H54 (cell line): Measurements from ENCODE around the gene TRPV2.

Source experiments
- DNase-seq: peaks from one replicate; pipeline ENCODE4 v3.0.0; 2011; ENCODE audit warnings: low spot score, mixed read lengths; ENCODE audit not compliant: insufficient read length
- FAIRE-seq: peaks from 3 replicates; lab custom pipeline; 2011; peaks lifted over from hg19 to GRCh38; lab: Jason Lieb, UNC
- POLR2A ChIP-seq: IDR thresholded peaks from 2 replicates; pipeline ENCODE4 v1.6.1; 2011; ENCODE audit warnings: low read depth, mild to moderate bottlenecking, low read length

Gene TRPV2

DNA sequence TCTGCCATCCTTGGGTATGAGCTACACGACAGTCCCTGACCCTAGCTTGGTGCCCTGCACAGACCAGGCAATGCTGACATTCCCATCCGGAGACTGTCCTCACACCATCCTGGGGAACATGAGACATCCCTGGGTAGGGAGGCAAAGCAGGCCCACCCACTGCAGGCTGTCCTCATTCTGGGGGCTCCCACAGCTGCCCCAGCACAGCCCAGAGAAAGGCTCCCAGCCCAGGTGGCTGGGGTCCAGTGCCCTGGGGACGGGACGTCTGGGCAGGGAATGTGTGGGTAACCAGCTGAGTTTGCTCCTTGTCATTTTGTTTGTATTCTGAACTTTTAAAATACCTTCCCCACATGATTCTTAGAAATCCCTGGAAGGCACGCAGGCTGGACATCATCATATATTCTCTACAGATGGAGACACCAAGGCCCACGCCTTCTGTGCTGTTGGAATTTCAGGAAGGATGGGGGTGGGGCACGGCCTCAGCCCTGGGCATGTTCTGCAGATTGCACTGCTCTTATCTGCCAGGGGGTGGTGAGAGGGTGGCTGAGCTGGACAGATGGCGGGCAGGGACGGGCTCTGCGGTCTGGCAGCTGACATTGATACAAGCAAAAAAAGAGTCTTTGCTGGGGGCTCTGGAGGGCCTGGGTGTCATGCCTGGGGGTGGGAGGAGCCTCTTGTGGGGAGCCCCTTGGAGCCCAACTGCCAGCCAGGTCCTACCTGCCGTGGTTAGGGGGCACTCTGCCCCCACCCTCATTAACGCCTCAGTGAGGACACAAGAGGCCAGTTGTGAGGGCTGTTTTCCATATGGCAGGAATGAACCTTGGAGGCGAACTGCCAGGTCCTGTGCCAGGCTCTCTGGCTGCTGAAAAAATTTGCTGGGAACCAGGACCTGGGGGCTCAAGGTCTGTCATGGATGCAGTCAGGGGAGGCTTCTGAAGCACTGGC is 48.3 kb downstream of the TRPV2 start:
- FAIRE-seq: no peak
- DNase-seq: no peak
- TF ChIP-seq POLR2A: no peak

DNA sequence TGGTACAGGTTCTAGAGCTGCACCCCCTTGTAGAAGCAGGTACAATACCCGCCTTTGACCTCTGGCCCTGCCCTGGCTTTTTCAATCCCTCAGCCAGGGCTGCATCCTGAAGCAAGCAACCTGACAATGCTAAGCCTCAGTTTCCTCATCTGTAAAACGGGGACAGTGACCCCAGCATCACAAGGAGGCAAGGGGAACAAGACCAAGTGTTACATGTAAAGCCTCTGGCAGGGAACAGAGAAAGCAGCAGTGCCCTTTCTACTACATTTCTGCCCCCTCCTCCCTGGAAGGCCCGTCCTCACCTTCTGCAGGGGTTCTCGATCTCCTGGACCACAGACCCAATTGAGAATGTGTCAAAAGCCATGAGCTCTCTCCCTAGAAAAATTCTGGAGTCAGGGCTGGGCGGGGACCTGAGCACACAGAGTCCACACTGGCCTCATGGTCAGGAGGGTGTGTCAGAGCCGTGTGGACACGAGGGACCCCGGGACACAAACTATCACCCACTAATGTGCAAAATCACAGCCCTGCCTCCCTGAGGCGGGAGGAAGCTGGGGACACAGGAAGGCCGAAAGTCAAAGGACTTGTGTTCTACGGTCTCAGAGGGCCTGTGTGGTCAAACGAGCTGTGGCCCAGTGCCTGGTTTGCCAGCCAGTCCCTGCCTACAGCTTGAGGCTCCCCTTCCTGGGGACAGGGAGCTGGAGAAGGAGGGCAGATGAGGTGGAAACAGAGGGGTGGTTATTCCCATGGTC is 49.1 kb downstream of the TRPV2 start:
- FAIRE-seq (no peak), DNase-seq (no peak)
- no peak for TF ChIP-seq POLR2A

DNA sequence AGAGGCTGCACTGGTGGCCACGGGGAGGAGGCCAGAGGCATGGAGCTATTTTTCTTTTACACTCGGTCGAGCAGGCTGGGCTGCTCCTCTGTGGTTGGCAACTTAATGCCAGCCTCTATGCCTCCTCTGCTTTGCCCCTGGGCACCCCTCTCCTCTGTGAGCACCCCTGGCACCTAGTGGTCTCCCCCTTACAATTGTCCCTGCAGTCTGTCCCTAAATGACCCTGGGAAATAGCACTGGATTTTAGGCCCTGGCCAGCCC is 49.6 kb downstream of the TRPV2 start:
- TF ChIP-seq POLR2A: no peak
- DNase-seq (no peak), FAIRE-seq (no peak)

DNA sequence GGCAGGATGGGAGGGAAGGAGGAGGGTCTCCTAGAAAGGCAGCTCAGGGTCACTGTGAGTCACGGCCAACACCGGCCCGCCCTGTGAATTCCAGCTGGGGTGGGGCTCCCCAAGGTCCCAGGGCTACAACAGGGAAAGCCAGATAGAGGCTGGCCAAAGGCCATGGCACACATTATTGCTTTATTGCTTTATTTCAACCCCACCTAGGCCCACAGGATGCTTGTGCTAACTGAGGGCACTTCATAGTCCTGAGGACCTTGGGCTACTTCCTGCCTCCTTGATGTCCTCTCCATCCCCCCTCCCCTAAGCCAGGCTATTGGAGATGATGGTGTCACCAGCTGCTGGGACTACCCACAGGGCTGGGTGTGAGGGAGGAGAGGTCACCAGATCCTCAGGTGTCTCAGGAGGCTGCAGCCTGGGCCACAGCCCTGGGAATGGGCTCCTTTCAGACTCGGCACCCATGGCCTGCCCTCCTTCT is 50.5 kb downstream of the TRPV2 start:
- TF ChIP-seq POLR2A: no peak
- no peak for FAIRE-seq
- no peak for DNase-seq

DNA sequence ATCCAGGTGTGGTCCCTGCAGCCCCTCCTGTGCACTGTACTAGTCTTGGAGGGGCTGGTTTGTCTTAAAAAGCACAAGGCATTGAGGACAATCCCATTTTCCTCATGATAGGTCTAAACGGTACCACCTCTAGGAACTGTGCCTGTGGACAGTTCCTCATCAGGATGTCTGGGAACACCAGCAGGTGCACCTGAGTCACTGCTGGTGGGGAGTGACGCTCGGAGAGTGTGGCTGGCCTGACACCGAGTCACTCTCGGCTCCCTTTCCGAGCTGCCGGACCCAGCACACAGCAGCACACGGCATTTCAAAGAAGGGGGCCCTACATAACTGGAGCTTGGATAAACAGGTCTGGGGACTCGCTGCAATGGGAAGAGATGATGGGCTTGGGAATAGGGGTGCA is 51.0 kb downstream of the TRPV2 start:
- TF ChIP-seq POLR2A: no peak
- FAIRE-seq (no peak), DNase-seq (no peak)

DNA sequence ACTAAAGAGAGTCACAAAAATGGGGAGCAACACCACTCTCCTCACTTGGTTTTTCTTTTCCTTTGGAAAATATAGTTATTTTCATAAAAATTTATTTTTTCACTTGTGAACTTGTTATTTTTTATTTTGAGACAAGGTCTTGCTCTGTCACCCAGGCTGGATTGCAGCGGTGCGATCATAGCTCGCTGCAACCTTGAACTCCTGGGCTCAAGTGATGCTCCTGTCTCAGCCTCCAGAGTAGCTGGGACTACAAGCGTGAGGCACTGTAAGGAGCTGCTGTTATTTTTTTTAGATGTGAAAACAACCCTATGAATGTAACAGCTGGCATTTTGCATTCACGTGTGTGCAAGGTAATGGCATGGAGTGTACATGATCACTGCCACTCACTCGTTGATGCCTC is 51.7 kb downstream of the TRPV2 start:
- DNase-seq (no peak), FAIRE-seq (no peak)
- no peak for TF ChIP-seq POLR2A

DNA sequence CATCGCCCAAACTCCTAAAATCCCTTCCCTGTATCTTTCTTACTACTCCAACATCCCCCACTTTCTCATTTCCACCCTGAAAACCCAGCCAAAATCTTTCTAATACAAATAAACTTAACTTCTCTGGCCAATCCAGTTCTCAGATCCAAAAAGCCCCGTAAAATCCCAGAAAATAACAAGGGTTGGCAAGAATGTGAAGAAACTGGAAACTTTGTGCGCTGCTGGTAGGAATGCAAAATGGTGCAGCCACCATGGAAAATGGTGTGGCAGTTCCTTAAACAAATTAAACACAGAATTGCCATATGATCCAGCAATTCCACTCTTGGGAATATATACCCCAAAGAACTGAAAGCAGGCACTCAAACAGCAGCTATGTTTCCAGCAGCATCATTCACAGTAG is 52.5 kb downstream of the TRPV2 start:
- no peak for TF ChIP-seq POLR2A
- no peak for DNase-seq
- no peak for FAIRE-seq

DNA sequence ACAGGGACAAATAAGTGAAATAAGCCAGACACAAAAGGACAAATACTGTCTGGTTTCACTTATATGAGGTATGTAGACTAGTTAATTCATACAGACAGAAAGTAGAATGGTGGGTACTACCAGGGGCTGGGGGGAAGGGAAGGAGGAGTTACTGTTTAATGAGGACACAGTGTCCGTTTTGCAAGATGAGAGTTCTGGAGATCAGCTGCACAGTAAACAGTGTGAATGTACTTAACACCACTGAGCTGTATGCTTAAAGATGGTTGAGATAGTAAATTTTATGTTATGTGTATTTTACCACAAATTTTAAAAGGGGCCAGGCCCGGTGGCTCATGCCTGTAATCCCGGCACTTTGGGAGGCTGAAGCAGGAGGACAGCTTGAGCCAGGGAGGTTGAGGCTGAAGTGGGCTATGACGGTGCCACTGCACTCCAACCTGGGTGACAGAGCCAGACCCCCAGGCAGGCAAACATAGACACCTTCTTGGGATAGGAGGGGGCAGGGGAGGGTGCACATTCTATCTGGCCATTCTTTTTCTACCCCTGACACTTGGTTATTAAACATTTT is 53.1 kb downstream of the TRPV2 start:
- no peak for DNase-seq
- no peak for FAIRE-seq
- TF ChIP-seq POLR2A: no peak

DNA sequence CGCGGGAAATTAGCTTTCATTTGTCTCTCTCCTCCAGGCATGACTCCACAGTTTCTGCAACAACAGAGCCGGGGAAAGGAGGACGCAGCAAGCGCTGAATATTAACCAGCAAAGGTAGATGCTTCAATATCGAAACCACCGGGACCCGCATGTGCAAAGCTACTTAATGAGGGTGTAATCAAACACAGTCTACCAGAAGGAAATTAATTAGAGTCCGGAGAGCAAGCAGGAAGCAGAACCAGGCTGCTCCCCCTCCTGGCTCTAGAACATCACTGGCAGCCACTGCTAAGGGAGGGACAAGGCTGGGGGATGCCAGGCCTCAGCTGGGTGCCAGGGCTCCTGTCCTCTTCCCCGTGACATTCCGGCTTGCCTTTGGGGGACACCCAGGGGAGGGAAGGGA is 54.9 kb downstream of the TRPV2 start:
- DNase-seq (no peak), FAIRE-seq (no peak)
- TF ChIP-seq POLR2A: no peak

DNA sequence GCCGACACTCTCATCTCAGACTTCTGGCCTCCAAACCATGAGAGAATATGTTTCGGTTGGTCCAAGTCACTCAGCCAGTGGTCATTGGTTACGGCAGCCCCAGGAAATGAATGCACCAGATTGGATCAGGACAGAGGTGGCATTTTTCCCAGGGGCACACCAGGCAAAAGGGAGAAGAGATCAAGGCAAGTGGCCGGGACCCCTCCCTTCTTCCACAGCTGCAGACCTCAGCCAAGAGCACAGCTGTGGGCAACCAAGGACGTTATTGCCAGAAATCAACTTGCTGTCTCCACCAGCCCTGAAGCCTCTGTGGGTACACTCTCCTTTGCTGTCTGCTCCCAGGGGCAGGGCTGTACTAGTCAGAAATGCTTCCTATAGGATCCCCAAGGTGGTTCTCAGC is 55.9 kb downstream of the TRPV2 start:
- FAIRE-seq (no peak), DNase-seq (no peak)
- TF ChIP-seq POLR2A: no peak

DNA sequence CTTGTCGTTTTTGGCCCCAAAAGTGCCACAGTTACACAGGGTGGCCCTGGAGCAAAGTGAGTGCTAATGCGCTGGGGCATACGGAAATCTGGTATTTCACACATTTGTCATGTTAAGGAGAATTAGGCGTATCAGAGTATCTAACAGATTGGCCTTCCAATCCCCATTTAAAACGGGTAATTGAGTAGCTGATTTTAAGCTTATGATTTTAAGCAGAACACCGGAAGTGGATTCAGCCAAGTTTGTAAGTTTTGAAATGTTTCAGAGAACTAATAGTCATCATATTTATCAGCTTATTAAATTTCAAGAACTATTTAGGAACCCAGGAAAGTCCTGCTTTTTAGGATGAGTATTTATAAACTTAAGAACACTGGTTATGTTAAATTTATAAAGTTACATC is 57.2 kb downstream of the TRPV2 start:
- FAIRE-seq (no peak), DNase-seq (no peak)
- no peak for TF ChIP-seq POLR2A

DNA sequence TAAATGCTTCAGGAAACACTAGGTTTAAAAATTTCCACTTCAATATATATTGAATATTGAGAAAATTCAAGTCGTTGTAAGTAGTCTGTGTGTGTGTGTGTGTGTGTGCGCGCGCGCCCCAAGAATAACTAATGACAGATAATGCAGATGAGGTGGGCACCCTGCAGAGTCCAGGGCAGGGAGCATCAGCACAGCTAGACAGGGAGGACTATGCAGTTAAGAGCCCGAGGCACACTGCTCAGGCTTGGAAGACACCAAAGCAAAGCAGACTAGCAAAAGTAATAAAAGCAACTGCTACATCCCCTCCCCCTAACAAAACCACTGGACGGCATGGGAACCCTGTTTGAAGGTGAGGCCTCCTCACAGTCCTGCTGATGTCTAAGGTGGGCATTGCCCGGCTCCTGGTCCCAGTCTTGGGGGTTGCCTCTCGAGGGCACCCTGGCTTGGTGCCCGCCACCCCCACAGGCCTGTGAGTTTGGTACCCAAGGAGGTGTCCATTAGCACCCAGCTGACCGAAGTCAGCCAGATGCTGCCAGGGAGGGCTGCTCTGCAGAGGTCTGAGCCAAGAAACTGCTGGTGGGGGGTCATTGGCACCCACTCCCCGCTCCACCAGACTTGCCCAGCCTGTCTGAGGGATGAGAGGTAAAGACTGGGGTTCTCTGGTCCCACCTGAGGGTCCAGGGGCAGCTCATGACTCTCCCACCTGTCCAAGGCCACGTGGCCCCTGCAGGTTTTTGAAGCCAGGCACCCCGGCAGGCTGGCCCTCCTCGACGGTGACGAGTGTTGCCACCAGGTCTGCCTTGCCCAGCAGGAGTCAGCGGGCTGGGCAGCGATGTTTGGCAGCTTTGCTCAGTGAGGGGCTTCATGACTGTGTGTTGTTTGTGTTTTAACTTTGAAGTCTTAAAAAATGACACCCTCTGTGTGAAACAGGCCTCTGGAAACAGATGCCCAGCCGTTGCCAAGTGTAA is 58.0 kb downstream of the TRPV2 start:
- no peak for TF ChIP-seq POLR2A
- FAIRE-seq (no peak), DNase-seq (no peak)

DNA sequence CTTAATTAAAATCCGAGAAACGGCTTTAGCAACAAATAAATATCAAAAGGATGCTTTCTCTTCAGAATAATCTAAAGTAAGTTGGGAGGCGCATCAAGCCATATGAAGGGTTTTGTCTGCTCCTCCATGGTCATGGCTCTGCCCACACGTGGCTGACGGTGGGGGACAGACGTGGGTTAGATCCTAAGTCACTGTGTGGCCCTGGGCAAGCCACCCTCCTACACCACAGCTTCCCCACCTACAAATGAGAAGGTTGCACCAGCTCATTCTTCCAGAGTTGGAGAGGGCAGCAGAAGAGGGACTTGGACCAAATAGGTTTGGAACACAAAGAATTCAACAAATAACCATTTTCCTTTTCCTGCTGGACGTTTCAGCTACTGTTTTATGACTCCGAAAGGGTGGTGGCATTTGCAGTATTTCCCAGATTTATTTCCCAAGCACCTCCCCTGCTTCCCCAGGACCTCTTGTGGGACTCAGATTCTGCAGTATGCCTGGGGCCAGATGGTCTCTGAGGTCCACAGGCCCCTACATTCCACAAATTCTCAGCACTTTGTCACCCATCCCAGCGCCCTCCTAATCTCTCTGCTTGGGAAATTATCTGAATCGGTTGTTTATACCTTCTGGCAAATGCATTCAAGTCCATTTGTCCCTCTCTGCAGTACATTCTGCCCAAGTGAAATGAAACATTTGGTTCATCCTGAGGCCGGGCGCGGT is 58.8 kb downstream of the TRPV2 start:
- no peak for DNase-seq
- no peak for TF ChIP-seq POLR2A
- FAIRE-seq: no peak
